ENCODE measurements around the gene PRKCQ.

DNA sequence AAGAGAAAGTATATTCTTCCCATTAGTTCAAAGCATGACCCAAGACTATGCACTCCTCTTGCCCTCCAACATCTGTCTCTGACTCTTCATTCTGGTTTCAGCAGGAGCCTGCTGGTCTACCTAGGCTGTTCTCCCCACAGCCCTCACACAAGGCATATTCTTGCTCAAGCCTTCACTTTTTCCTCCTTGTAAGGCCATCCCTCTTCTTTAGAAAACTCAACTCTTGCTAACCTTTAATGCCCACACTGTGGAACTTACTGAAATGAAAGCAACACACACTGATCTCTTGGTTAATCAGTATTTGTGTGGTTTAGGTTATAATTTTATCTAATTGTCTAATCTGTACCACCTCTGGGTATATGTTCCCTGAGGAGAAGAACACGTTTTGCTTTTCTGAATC, 75.8 kb downstream of the PRKCQ start:
- TF ChIP-seq EZH2 (IDR thresholded peaks at IDR 0.05; ENCODE audit: insufficient read depth, low read length): no peak
- TF ChIP-seq, protein P1, sequence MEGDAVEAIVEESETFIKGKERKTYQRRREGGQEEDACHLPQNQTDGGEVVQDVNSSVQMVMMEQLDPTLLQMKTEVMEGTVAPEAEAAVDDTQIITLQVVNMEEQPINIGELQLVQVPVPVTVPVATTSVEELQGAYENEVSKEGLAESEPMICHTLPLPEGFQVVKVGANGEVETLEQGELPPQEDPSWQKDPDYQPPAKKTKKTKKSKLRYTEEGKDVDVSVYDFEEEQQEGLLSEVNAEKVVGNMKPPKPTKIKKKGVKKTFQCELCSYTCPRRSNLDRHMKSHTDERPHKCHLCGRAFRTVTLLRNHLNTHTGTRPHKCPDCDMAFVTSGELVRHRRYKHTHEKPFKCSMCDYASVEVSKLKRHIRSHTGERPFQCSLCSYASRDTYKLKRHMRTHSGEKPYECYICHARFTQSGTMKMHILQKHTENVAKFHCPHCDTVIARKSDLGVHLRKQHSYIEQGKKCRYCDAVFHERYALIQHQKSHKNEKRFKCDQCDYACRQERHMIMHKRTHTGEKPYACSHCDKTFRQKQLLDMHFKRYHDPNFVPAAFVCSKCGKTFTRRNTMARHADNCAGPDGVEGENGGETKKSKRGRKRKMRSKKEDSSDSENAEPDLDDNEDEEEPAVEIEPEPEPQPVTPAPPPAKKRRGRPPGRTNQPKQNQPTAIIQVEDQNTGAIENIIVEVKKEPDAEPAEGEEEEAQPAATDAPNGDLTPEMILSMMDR (IDR thresholded peaks at IDR 0.05; ENCODE audit: insufficient read depth, low read depth, low read length): no peak
